Gastrocnemius medialis (tissue), 4 donors: ENCODE data around the gene CTNNBL1. TPM values are rescaled to one million over a fixed set of nuclear protein-coding genes. Genes with fewer than 3 reads are reported as not detected.

ENCODE experiments used
- ATAC-seq, 2 donors: fragments of 150-250 bp; one replicate each; pipeline ENCODE4 v1.9.1; 2016
- DNase-seq, 2 donors: peaks; one replicate each; pipeline ENCODE4 v3.0.0-alpha.2; 2019
- H3K27ac ChIP-seq, 4 donors: fragments of 200-600 bp; sonication (generic); 1 replicate in 1 of 4; 2 replicates in 3 of 4; pipeline ENCODE4 v1.5.1; 2016 to 2018; ENCODE audit warnings: mild to moderate bottlenecking in 2 of 4, moderate library complexity in 1 of 4
- H3K27me3 ChIP-seq, 3 donors: fragments of 200-600 bp; sonication (generic) in 2 of 3; 1 replicate in 1 of 3; 2 replicates in 2 of 3; pipeline versions ENCODE4 v1.5.1 to v1.6.0; 2016 to 2019; ENCODE audit warnings: mild to moderate bottlenecking in 1 of 3, moderate library complexity in 1 of 3
- H3K36me3 ChIP-seq, 2 donors: fragments of 200-600 bp; sonication (generic) in 1 of 2; one replicate each; pipeline ENCODE4 v1.5.1; 2017 to 2018
- H3K4me1 ChIP-seq, 2 donors: fragments of 200-600 bp; sonication (generic) in 1 of 2; one replicate each; pipeline ENCODE4 v1.5.1; 2016 to 2017; ENCODE audit warnings: mild to moderate bottlenecking in 2 of 2
- H3K4me3 ChIP-seq, 4 donors: fragments of 200-600 bp; sonication (generic) in 3 of 4; 1 replicate in 1 of 4; 2 replicates in 3 of 4; pipeline ENCODE4 v1.5.1; 2016 to 2019; ENCODE audit warnings: mild to moderate bottlenecking in 2 of 4
- H3K9me3 ChIP-seq, 3 donors: fragments of 200-600 bp; sonication (generic) in 2 of 3; 1 replicate in 1 of 3; 2 replicates in 2 of 3; pipeline ENCODE4 v1.5.1; 2016 to 2019
- CTCF ChIP-seq, 5 experiments: fragments of 450-650 bp in 3 of 5; fragments of 200-600 bp in 2 of 5; sonication (generic) in 2 of 5; IDR thresholded peaks in 4 of 5; conservative IDR thresholded peaks in 1 of 5; 1 replicate in 4 of 5; 2 replicates in 1 of 5; pipeline ENCODE4 v1.5.1; 2016 to 2019; ENCODE audit warnings: antibody characterized with exemption in 5 of 5, mild to moderate bottlenecking in 3 of 5, moderate library complexity in 3 of 5
- POLR2A ChIP-seq, 2 donors: fragments of 450-650 bp; IDR thresholded peaks; one replicate each; pipeline ENCODE4 v1.6.1; 2017; ENCODE audit warnings: antibody characterized with exemption in 2 of 2, mild to moderate bottlenecking in 2 of 2, moderate library complexity in 2 of 2
- in situ Hi-C, 4 donors: fragments of 200-750 bp; cut with MboI; loops; one replicate each; pipeline versions ENCODE4 v1.15.0 to v1.8.0; 2017; ENCODE audit warnings: low sequenced_read_pairs in 4 of 4
- intact Hi-C: fragments of 100-400 bp; cut with DNase I; formaldehyde crosslinking; loops from one replicate; pipeline ENCODE4 v1.15.1; 2023; ENCODE audit warnings: low total_unique reads
- total RNA-seq, 4 donors: library from RNA; depleted of rRNA; stranded (reverse); fragments of >200 nt; gene quantifications; one replicate each; pipeline versions ENCODE4 v1.1.0 to v1.2.3, GENCODE V29; 2016

CTNNBL1 gene
- total RNA-seq, 4 donors from 2014 or later: 23.1 to 35.4 (median 30.3) TPM

- no peaks in the 10 kb centered on the region for H3K36me3 ChIP-seq
- no peaks in the 10 kb centered on the region for H3K9me3 ChIP-seq
- H3K27ac ChIP-seq: no peak overlapping the region
- ATAC-seq: no peak
- no peak for DNase-seq
- H3K27me3 ChIP-seq: peaks cover 4 to 34% (median 9%) of the 10 kb centered on the region in 3 donors
- intact Hi-C loops: no loop called here
- in situ Hi-C loops: no loop called here
- TF ChIP-seq POLR2A (IDR thresholded peaks at IDR 0.05) (no peak), CTCF (IDR thresholded peaks at IDR 0.05 in 4 of 5, conservative IDR thresholded peaks at IDR 0.05 in 1 of 5) (no peak)
- H3K4me1 ChIP-seq: no peaks in the 10 kb centered on the region
- H3K4me3 ChIP-seq: no peak overlapping the region
Measured at GRCh38 chr20:37885042-37885441, 191.2 kb downstream of the CTNNBL1 start.

- TF ChIP-seq POLR2A (IDR thresholded peaks at IDR 0.05) (no peak), CTCF (IDR thresholded peaks at IDR 0.05 in 4 of 5, conservative IDR thresholded peaks at IDR 0.05 in 1 of 5) (no peak)
- no peak for DNase-seq
- ATAC-seq: no peak
- H3K9me3 ChIP-seq: no peaks in the 10 kb centered on the region
- H3K36me3 ChIP-seq: no peaks in the 10 kb centered on the region
- peaks cover 4 to 34% (median 9%) of the 10 kb centered on the region in 3 donors for H3K27me3 ChIP-seq
- in situ Hi-C loops: no loop called here
- no peaks in the 10 kb centered on the region for H3K4me1 ChIP-seq
- intact Hi-C loops: no loop called here
- H3K27ac ChIP-seq: no peak overlapping the region
- no peak overlapping the region for H3K4me3 ChIP-seq
Measured at GRCh38 chr20:37885593-37886503, 192.0 kb downstream of the CTNNBL1 start.

DNA sequence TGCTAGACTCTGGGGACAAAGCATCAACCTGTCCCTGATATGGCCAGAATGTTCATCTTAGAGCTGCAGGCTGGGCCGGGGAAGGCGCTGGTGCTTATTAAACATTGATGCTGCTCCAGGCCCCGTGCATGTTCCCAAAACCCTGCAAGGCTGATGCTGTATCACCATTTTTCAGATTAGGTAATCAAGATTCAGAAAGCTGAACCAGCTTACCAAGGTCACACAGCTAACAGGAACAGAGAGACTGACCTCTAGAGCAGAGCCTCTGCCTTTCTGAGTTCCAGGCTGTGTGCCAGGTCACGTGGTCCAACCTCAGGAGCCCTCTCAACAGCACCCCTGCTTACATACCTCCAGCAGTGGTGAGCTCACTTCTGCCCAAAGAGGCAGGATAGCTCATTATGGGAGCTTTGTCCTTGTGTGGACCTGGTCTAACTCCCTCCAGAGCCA, 193.0 kb downstream of the CTNNBL1 start:
- ATAC-seq: no peak
- H3K9me3 ChIP-seq: no peaks in the 10 kb centered on the region
- H3K4me3 ChIP-seq: no peak overlapping the region
- intact Hi-C loops: no loop called here
- no peaks in the 10 kb centered on the region for H3K36me3 ChIP-seq
- in situ Hi-C loops: no loop called here
- H3K27ac ChIP-seq: no peak overlapping the region
- no peaks in the 10 kb centered on the region for H3K4me1 ChIP-seq
- peaks cover 4 to 31% (median 9%) of the 10 kb centered on the region in 3 donors for H3K27me3 ChIP-seq
- no peak for DNase-seq
- no peak for TF ChIP-seq POLR2A (IDR thresholded peaks at IDR 0.05)
- TF ChIP-seq CTCF (IDR thresholded peaks at IDR 0.05 in 4 of 5, conservative IDR thresholded peaks at IDR 0.05 in 1 of 5): no peak

DNA sequence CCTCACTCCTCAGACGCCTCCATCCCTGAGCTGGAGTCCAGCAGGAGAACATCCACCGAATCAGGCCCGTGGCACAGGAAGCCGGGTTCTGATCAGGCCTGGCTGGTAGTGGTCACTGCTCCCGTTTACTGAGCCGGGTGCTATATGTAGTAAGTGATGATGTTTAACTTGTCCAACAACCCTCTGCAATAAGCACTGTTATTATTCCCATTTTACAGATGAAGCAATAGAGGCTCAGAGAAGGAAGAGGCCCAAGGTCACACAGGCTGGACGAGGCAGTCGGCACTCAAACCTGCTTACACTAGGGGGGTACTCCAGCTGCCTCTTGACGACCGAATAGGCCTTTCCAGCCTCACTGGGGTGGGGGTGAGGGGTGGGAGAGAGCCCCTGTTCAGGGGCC, 194.8 kb downstream of the CTNNBL1 start:
- intact Hi-C loops: no loop called here
- H3K9me3 ChIP-seq: no peaks in the 10 kb centered on the region

More for the DNA sequence above, 194.8 kb downstream of the CTNNBL1 start:
- peaks cover 4 to 21% (median 9%) of the 10 kb centered on the region in 3 donors for H3K27me3 ChIP-seq
- H3K27ac ChIP-seq: no peak overlapping the region
- H3K36me3 ChIP-seq: no peaks in the 10 kb centered on the region
- no peak for DNase-seq
- no peak overlapping the region for H3K4me3 ChIP-seq
- TF ChIP-seq POLR2A (IDR thresholded peaks at IDR 0.05) (no peak), CTCF (IDR thresholded peaks at IDR 0.05 in 4 of 5, conservative IDR thresholded peaks at IDR 0.05 in 1 of 5) (no peak)
- in situ Hi-C loops: no loop called here
- no peaks in the 10 kb centered on the region for H3K4me1 ChIP-seq
- ATAC-seq: no peak
